HG03378 (cell line): ENCODE results near the gene CTAGE1.

Experiments used
- ATAC-seq: cut with Tn5 transposase; IDR thresholded peaks from one replicate; pipeline ENCODE4 v1.9.1; 2021; ENCODE audit warnings: mild to moderate bottlenecking, moderate library complexity; ENCODE audit not compliant: unreplicated experiment

The CTAGE1 gene

GRCh38 chr18:22436136-22436535 lies 18.4 kb upstream of the CTAGE1 start:
- ATAC-seq = no peak

GRCh38 chr18:22434973-22435608 lies 17.4 kb upstream of the CTAGE1 start:
- no peak for ATAC-seq

- ATAC-seq = no peak
Observed at GRCh38 chr18:22433956-22434355, 16.2 kb upstream of the CTAGE1 start.

GRCh38 chr18:22432657-22433137 lies 15.0 kb upstream of the CTAGE1 start:
- ATAC-seq = no peak

- ATAC-seq = no peak
Observed at GRCh38 chr18:22429564-22429963, 11.8 kb upstream of the CTAGE1 start.

GRCh38 chr18:22428672-22429071 lies 11.0 kb upstream of the CTAGE1 start:
- no peak for ATAC-seq

GRCh38 chr18:22427822-22428549 lies 10.3 kb upstream of the CTAGE1 start:
- no peak for ATAC-seq

GRCh38 chr18:22424565-22424963 lies 6.8 kb upstream of the CTAGE1 start:
- no peak for ATAC-seq

- no peak for ATAC-seq
Observed at GRCh38 chr18:22423878-22424564, 6.3 kb upstream of the CTAGE1 start.

GRCh38 chr18:22422909-22423548 lies 5.3 kb upstream of the CTAGE1 start:
- ATAC-seq = no peak

GRCh38 chr18:22420652-22421051 lies 2.9 kb upstream of the CTAGE1 start:
- ATAC-seq = no peak

- ATAC-seq = no peak
Observed at GRCh38 chr18:22412176-22412911, 5.4 kb downstream of the CTAGE1 start.

- ATAC-seq = no peak
Observed at GRCh38 chr18:22411446-22411845, 6.3 kb downstream of the CTAGE1 start.

- ATAC-seq = no peak
Observed at GRCh38 chr18:22410126-22410525, 7.6 kb downstream of the CTAGE1 start.

- no peak for ATAC-seq
Observed at GRCh38 chr18:22409445-22409844, 8.3 kb downstream of the CTAGE1 start.

GRCh38 chr18:22408059-22408458 lies 9.7 kb downstream of the CTAGE1 start:
- ATAC-seq = no peak

GRCh38 chr18:22405142-22405541 lies 12.6 kb downstream of the CTAGE1 start:
- ATAC-seq = no peak

- ATAC-seq = no peak
Observed at GRCh38 chr18:22403950-22404349, 13.8 kb downstream of the CTAGE1 start.

- no peak for ATAC-seq
Observed at GRCh38 chr18:22399949-22400348, 17.8 kb downstream of the CTAGE1 start.

- ATAC-seq = no peak
Observed at GRCh38 chr18:22398464-22398863, 19.3 kb downstream of the CTAGE1 start.

- ATAC-seq = no peak
Observed at GRCh38 chr18:22394428-22394827, 23.3 kb downstream of the CTAGE1 start.
